NCI-H187 (cell line): ENCODE data around the gene NUP153.
"Not testable (repeated sequence)": the region's sequence is repeated elsewhere in the genome, so short reads cannot be mapped to it uniquely, and the experiment has no call there.

ENCODE experiments used
- DNase-seq, 2 experiments: peaks; one replicate each; lab custom pipeline; 2025; lab: John Stamatoyannopoulos, UW

Gene NUP153

GRCh38 chr6:17600527-17601385, 106.0 kb downstream of the NUP153 start:
- DNase-seq, result peak in 1 of 2 experiments; percentile 27

DNA sequence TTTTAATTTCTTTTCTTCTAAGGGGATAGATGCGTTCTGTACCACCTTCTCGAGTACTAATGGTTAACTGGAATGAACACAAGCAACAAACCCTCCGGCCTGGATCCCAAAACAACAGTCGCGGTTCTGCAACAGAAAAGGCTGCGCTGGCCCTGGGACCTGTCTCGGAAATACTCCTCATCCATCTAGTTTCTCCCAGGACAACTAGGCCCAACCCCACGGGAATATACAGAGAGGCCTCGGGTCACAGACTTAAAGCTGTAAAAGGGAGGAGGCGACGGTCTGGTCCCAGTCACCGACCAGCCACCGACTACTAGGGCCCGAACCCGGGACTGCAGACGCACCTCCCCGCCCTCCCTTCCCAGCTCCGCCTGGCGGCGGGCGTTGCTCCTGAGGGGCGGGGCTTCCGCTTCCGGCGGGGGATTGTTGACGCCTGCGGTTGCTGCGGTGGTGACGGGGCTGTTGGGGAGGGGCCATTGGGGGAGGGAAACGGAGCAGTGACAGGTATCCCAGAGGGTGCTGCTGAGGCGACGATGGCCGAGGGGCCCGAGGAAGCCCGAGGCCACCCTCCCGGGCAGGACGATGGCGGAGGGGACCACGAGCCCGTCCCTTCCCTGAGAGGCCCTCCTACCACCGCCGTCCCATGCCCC, 106.7 kb downstream of the NUP153 start, which contains the start of gene FAM8A1:
Gene FAM8A1 (plus strand): TSS at position 426 of the 650 bp plus-strand sequence. CDS start 108 bp downstream, at position 534.
- DNase-seq, result peak; percentile 82 to 90

DNA sequence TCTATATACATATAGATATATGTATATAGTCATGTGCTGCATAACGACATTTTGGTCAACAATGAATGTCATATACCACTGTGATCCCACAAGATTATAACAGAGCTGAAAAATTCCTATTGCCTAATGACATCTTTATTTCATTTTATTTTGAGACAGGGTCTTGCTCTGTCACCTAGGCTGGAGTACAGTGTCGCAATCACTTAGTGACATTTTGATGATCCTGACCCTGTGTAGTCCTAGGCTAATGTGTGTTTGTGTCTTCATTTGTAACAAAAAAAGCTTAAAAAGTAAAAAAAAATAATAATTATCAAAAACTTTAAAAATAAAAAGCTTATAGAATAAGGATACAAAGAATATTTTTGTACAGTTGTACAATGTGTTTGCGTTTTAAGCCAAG, 110.6 kb downstream of the NUP153 start:
- DNase-seq, result no peak

DNA sequence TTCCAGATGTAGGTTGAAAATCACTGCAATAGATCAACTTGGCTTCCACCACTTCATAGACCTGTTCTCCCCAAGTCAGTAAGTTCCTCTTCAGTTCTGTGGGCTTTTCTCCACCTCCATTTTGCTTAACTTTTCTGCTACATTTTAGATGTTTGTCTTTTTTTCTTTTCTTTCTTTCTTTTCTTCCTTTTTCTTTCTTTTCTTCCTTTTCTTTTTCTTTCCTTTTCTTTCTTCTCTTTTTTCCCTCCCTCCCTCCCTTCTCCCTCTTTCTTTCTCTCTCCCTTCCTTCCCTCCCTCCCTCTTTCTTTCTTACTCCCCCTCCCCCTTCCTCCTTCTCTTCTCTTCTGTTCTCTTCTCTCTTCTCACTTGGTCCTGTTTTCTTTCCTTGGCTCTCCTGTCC, 113.5 kb downstream of the NUP153 start:
- DNase-seq, result no peak

- DNase-seq, result no peak
Measured at GRCh38 chr6:17591287-17591686, 115.4 kb downstream of the NUP153 start.

- DNase-seq, result peak; percentile 3 to 37
Measured at GRCh38 chr6:17589406-17590096, 117.2 kb downstream of the NUP153 start.

DNA sequence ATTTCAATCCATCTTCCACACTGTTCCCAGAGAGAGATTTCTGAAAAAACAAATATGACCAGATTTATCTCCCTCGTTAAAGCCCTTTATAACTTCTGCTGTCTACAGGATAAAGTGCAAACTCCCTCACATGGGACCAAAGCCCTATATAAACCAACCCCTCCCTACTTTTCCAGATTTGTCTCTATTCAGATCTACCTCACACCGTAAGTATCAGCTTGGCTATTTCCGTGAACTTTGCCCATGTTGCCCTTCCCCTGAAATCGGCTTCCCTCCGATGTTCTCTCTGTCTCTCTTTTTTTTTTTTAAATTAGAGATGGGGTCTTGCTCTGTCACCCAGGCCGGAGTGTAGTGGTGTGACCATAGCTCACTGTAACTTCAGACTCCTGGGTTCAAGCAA, 118.7 kb downstream of the NUP153 start:
- DNase-seq, result no peak

- DNase-seq, result not testable (repeated sequence)
Measured at GRCh38 chr6:17586623-17587022, 120.1 kb downstream of the NUP153 start.

DNA sequence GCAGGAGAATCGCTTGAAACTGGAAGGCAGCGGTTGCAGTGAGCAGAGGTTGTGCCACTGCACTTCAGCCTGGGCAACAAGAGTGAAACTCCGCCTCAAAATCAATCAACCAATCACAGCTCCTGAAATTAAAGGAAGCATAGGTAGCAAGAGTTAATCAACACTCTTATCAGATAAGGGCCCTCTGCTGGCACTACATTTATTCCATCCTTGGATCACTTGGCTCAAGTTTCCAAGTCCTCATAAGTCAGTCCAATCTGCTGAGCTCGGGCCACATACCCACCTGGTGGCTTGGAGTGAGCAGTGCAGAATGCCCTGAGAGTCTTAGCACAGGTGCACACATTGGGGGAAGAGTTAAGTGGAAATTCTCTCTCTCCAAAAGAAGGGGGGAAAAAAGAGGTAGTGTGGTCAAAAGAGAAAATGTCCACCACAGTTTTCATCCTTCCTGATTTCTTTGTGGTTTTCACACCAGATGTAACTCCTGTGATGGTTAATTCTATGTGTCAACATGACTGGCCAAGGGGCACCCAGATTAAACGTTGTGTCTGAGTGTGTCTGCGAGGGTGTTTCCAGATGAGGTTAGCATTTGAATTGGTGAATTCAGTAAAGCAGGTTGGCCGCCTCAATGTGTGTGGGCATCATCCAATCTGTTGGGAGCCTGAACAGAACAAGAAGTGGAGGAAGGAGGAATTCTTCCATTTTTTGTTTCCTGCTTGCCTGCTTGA, 120.8 kb downstream of the NUP153 start:
- DNase-seq, result no peak

GRCh38 chr6:17584241-17584803, 122.4 kb downstream of the NUP153 start:
- DNase-seq, result peak; percentile 12 to 42

DNA sequence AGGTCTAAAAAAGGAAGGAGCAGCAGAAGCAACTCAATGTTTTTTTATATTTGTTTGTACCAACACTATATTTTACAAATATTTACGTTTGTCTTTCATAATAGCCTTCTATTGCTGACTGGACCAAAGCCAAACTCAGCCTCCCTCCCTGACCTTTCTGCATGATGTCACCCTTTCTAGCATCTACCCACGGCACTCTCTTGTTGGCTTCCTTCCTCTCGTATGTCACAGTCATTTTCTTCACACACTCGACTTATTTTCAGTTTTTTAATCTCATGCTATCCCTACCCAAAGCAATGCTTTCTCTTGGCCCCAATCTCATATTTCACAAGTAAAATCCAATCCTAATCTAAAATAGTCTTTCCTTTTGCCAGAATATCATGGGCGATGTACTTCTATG, 122.9 kb downstream of the NUP153 start:
- DNase-seq, result no peak

GRCh38 chr6:17581282-17581681, 125.4 kb downstream of the NUP153 start:
- DNase-seq, result not testable (repeated sequence)

DNA sequence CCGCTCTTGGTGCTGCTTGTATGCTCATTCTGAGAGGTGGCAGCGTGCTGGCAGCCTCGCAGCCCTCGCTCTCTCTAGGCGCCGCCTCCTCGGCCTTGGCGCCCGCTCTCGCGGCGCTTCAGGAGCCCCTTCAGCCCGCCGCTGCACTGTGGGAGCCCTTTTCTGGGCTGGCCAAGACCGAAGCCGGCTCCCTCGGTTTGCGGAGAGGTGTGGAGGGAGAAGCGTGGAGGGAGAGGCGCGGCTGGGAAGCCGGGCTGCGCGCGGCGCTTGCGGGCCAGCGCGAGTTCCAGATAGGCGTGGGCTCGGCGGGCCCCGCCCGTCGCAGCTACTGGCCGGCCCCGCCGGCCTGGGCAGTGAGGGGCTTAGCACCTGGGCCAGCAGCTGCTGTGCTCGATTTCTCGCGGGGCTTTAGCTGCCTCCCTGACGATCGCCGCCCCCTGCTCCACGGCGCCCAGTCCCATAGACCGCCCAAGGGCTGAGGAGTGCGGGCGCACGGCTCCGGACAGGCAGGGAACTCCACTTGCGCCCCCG, 126.1 kb downstream of the NUP153 start:
- DNase-seq, result no peak

- no peak for DNase-seq
Measured at GRCh38 chr6:17577059-17577458, 129.7 kb downstream of the NUP153 start.

GRCh38 chr6:17574866-17575560, 131.7 kb downstream of the NUP153 start:
- DNase-seq, result no peak

GRCh38 chr6:17565399-17565798, 141.3 kb downstream of the NUP153 start:
- DNase-seq, result no peak
